Karpas-422 (cell line): ENCODE data around the gene TMEM138. TPM values are rescaled to one million over a fixed set of nuclear protein-coding genes. Genes with fewer than 3 reads are reported as not detected.
"Not testable (repeated sequence)": the region's sequence is repeated elsewhere in the genome, so short reads cannot be mapped to it uniquely, and the experiment has no call there.

Experiments
- DNase-seq: peaks from one replicate; pipeline ENCODE4 v3.0.0-alpha.2; 2015
- H2AFZ ChIP-seq: fragments of 200-600 bp; sonication (generic); 2 replicates; pipeline ENCODE4 v1.6.1; 2014; ENCODE audit warnings: antibody characterized with exemption, low read length, mixed read lengths
- H3K27ac ChIP-seq: fragments of 200-600 bp; sonication (generic); 2 replicates; pipeline ENCODE4 v1.5.1; 2014; ENCODE audit warnings: mild to moderate bottlenecking, low read length, moderate library complexity
- H3K27me3 ChIP-seq: fragments of 200-600 bp; sonication (generic); 2 replicates; pipeline ENCODE4 v1.6.1; 2014; ENCODE audit warnings: low read length, mixed read lengths
- H3K36me3 ChIP-seq: fragments of 200-600 bp; sonication (generic); 2 replicates; pipeline ENCODE4 v1.6.1; 2014; ENCODE audit warnings: low read length, mixed read lengths; ENCODE audit not compliant: insufficient read depth
- H3K4me1 ChIP-seq: fragments of 200-600 bp; sonication (generic); 2 replicates; pipeline ENCODE4 v1.6.1; 2014; ENCODE audit warnings: mild to moderate bottlenecking, low read length, mixed read lengths
- H3K4me2 ChIP-seq: fragments of 200-600 bp; sonication (generic); 2 replicates; pipeline ENCODE4 v1.6.1; 2014; ENCODE audit warnings: low read length, low read depth, mild to moderate bottlenecking; ENCODE audit not compliant: poor library complexity, severe bottlenecking
- H3K4me3 ChIP-seq: fragments of 200-600 bp; sonication (generic); 2 replicates; pipeline ENCODE4 v1.5.1; 2014; ENCODE audit warnings: mild to moderate bottlenecking, antibody characterized with exemption, low read length, mixed read lengths
- H3K79me2 ChIP-seq: fragments of 200-600 bp; sonication (generic); 2 replicates; pipeline ENCODE4 v1.6.1; 2014; ENCODE audit warnings: mild to moderate bottlenecking, low read length, mixed read lengths
- H3K9ac ChIP-seq: fragments of 200-600 bp; sonication (generic); 2 replicates; pipeline ENCODE4 v1.6.0; 2014; ENCODE audit warnings: low read length
- H3K9me2 ChIP-seq: fragments of 200-600 bp; sonication (generic), shearing (Covaris generic); replicated peaks from 2 replicates; pipeline ENCODE4 v1.6.0; 2014; ENCODE audit warnings: mild to moderate bottlenecking, low read length, moderate library complexity; ENCODE audit not compliant: insufficient read depth
- H3K9me3 ChIP-seq: fragments of 300-700, 200-600 bp; sonication (generic); 2 replicates; pipeline ENCODE4 v1.6.1; 2014; ENCODE audit warnings: low read length, mixed read lengths
- H4K20me1 ChIP-seq: fragments of 200-600 bp; sonication (generic); 2 replicates; pipeline ENCODE4 v1.6.1; 2014; ENCODE audit warnings: mild to moderate bottlenecking, antibody characterized with exemption, low read length, low read depth; ENCODE audit not compliant: insufficient read depth
- total RNA-seq: library from RNA; depleted of rRNA; stranded (reverse); fragments of >200 nt; shearing (Covaris generic); gene quantifications from 2 replicates; pipeline ENCODE4 v1.2.3, GENCODE V29; 2014; ENCODE audit warnings: low replicate concordance

Gene TMEM138
- total RNA-seq, 1 experiment from 2014 or later: 70.3 TPM

DNA sequence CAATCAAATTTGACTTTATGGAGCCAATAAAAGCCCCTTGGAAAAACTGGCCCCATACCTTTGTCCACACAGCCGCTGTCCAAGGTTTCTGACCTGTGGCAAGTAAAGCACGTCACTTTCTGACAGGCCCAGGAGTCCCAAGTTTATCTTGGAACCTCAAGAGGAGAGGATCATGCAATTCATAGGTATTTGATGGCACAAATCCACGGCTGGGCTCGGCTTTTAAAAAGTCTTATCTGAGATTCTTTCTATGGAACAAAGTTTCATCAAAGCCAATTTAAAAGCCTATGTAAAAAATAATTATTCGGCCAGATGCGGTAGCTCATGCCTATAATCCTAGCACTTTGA is 13.6 kb downstream of the TMEM138 start:
- Histone ChIP-seq H3K27ac (no peak overlapping the region), H4K20me1 (no peaks in the 10 kb centered on the region), H3K4me1 (no peaks in the 10 kb centered on the region), H3K4me2 (no peak overlapping the region), H2AFZ (no peak overlapping the region), H3K79me2 (no peaks in the 10 kb centered on the region), H3K9me2 (no peaks in the 10 kb centered on the region), H3K36me3 (peaks cover 4% of the 10 kb centered on the region), H3K9me3 (no peaks in the 10 kb centered on the region), H3K27me3 (no peaks in the 10 kb centered on the region), H3K4me3 (no peak overlapping the region), H3K9ac (no peak overlapping the region)
- DNase-seq: no peak

DNA sequence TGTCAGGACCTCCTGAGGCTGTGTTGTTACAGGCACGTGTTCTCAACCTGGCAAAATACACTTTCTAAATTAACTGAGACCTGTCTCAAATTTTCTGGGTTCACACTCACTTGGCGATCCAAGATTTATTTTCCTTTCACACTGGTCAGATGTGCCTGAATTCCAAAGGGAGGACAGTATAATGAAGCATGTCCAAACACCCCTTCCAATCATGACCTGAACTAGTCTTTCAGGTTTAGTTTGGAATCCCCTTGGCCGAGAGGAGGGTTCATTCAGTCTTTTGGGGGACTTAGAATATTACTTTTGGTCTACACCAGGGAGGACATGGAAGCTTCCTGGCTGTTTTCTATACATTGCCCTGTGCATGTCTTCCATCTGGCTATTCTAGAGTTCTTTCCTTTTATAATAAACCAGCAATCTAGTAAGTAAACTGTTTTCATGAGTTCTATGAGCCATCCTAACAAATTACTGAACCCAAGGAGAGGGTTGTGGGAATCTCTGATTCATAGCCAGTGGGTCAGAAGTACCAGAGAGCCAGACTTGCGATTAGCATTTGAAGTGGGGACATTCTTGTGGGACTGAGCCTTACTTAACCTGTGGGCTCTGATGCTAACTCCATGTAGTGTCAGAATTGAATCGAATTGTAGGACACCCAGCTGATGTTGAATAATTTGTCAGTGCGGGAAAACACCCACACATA is 15.4 kb downstream of the TMEM138 start:
- Histone ChIP-seq H3K4me2 (no peak overlapping the region), H3K79me2 (no peaks in the 10 kb centered on the region), H3K4me3 (no peak overlapping the region), H3K9ac (no peak overlapping the region), H3K9me3 (no peaks in the 10 kb centered on the region), H2AFZ (no peak overlapping the region), H3K27me3 (no peaks in the 10 kb centered on the region), H3K9me2 (no peaks in the 10 kb centered on the region), H3K36me3 (peaks cover 4% of the 10 kb centered on the region; the same call in 1 of the 2 replicates), H4K20me1 (no peaks in the 10 kb centered on the region), H3K27ac (no peak overlapping the region), H3K4me1 (no peaks in the 10 kb centered on the region)
- no peak for DNase-seq

DNA sequence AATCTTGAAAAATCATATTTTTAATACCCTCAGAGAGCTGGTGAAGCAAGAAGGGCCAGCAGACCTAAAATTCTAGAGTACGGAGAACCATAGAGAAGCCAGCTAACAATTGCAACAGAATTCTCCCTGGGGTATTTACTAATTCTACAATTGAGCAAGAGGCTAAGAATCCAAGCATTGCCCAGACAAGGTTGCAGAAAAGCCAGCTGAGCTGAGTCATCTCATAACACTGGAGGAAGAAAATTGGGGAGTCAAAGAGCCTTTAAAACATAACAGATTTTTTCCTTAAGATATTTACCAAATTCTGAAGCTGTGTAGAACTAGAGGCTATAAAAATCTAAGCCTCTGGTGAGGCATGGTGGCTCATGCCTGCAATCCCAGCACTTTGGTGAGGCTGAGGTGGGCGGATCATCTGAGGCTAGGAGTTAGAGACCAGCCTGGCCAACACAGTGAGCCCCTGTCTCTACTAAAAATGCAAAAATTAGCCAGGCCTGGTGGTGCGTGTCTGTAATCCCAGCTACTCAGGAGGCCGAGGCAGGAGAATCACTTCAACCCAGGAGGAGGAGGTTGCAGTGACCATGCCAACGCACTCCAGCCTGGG is 16.6 kb downstream of the TMEM138 start:
- Histone ChIP-seq H3K27me3 (no peaks in the 10 kb centered on the region), H3K79me2 (no peaks in the 10 kb centered on the region), H3K4me3 (no peak overlapping the region), H3K36me3 (no peaks in the 10 kb centered on the region; the same call in 1 of the 2 replicates), H3K27ac (no peak overlapping the region), H3K4me1 (no peaks in the 10 kb centered on the region), H3K9me3 (no peaks in the 10 kb centered on the region), H3K9ac (no peak overlapping the region), H2AFZ (no peak overlapping the region), H3K9me2 (no peaks in the 10 kb centered on the region), H4K20me1 (no peaks in the 10 kb centered on the region), H3K4me2 (no peak overlapping the region)
- DNase-seq: no peak

DNA sequence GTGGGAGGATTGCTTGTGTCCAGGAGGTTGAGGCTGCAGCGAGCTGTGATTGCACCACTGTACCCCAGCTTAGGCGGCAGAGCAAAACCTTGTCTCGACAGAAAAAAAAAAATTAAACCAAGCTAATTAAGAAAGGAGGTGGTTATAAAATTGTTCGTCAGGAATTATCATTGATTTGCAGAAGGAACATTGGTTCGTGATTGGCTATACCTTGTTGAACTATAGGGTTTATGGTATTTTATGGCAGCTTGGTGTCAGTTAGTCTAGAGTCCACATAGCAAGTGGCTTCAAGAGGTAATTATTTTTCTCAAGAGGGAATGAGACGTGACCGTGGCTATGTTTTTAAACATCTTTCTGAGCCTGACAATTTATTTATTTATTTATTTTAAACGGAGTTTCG is 18.7 kb downstream of the TMEM138 start:
- DNase-seq: peak; percentile 29
- no peaks in the 10 kb centered on the region for H3K9me3 ChIP-seq
- H3K27ac ChIP-seq: no peak overlapping the region
- H3K9me2 ChIP-seq: no peaks in the 10 kb centered on the region
- no peak overlapping the region for H3K9ac ChIP-seq
- no peak overlapping the region for H2AFZ ChIP-seq
- H3K4me2 ChIP-seq: no peak overlapping the region
- H3K4me3 ChIP-seq: no peak overlapping the region
- no peaks in the 10 kb centered on the region for H3K27me3 ChIP-seq
- H3K4me1 ChIP-seq: peaks cover 3% of the 10 kb centered on the region; the same call in 1 of the 2 replicates
- no peaks in the 10 kb centered on the region for H3K36me3 ChIP-seq
- H3K79me2 ChIP-seq: no peaks in the 10 kb centered on the region
- no peaks in the 10 kb centered on the region for H4K20me1 ChIP-seq

DNA sequence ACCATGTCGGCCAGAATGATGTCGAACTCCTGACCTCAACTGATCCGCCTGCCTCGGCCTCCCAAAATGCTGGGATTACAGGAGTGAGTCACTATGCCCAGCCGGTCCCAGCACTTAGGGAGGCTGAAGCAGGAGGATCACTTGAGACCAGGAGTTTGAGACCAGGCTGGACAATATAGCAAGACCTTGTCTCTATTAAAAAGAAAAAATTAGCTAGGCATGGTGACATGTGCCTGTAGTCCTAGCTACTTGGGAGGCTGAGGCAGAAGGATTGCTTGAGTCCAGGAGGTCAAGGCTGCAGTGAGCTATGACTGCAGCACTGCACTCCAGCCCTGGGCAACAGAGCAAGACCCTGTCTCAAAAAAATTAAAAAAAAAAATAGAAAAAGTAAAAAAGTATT is 21.7 kb downstream of the TMEM138 start:
- H3K9me3 ChIP-seq, H3K79me2 ChIP-seq, H3K4me3 ChIP-seq, H3K9me2 ChIP-seq, H3K9ac ChIP-seq, H4K20me1 ChIP-seq, H2AFZ ChIP-seq, H3K27me3 ChIP-seq, H3K4me1 ChIP-seq, H3K4me2 ChIP-seq, H3K27ac ChIP-seq, H3K36me3 ChIP-seq, DNase-seq: not testable (repeated sequence)

DNA sequence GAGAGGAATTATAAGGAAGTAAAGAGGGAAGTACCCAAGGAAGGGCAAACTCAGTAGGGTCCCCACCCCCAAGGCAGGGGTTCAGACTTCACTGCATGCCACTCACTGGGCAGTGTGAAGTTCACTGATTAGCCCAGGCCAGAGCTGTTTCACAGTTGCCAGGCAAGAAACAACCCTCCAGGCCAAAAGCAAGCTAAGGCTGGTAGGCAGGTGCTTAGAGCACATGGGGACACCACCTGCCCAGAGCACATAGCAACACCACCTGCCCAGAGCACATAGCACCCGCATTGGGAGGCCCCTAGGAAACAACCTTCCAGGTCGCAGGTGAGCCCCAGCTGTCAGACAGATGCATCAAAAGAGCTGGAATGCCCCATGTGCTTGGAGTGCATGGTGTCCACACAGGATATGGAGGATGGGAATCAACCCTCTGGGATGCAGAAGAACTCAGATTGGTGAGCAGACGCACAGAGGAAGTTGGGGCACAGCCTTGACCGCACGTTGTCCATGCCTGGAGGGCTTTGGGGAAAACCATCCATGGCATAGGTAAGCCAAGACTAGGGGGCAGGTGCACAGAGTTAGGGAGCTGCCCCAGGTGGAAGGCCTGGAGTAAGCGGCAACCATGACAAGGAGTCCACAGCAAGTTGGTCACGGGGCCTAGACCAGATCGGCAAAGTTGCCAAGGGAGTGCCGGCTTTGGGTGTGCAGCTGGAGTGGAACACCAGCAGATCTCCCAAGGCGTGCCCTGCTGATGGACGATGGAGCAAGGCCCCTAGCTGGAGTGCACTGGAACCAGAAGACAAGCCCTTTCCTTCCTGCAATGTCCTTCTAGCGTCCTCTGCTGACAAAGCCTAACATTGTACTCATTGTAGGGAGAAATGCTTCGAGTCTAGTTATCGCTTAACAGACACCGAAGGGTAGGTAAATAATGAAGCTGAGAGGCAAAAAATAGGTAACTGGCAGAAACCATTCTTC is 22.4 kb downstream of the TMEM138 start:
- Histone ChIP-seq H3K27ac (no peak overlapping the region), H3K9ac (no peak overlapping the region), H3K4me2 (no peak overlapping the region), H3K27me3 (no peaks in the 10 kb centered on the region), H3K79me2 (no peaks in the 10 kb centered on the region), H3K4me3 (no peak overlapping the region), H2AFZ (no peak overlapping the region), H4K20me1 (no peaks in the 10 kb centered on the region), H3K4me1 (peaks cover 3% of the 10 kb centered on the region; the same call in 1 of the 2 replicates), H3K36me3 (no peaks in the 10 kb centered on the region), H3K9me3 (no peaks in the 10 kb centered on the region), H3K9me2 (no peaks in the 10 kb centered on the region)
- peak; percentile 57 for DNase-seq

DNA sequence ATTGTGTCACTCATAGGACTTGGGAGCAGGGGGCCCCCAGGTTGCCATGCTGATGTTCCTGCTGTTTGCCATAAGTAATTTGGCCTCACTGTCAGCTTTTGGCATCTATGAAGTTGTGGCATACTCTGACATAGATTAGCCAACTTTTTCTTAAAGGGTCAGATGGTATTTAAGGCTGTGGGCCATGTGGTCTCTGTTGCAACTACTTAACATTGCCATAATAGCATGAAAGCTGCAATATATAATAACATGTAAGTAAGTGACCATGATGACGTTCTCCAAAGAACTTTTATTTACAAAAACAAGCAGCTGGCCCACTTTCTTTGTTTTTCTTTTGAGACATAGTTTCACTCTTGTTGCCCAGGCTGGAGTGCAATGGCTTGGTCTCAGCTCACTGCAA is 28.0 kb downstream of the TMEM138 start:
- Histone ChIP-seq H3K79me2 (peaks cover 26% of the 10 kb centered on the region), H2AFZ (no peak overlapping the region), H3K9me3 (no peaks in the 10 kb centered on the region), H3K4me3 (no peak overlapping the region), H3K27me3 (no peaks in the 10 kb centered on the region), H3K36me3 (peaks cover 7% of the 10 kb centered on the region; the same call in 1 of the 2 replicates), H3K9ac (no peak overlapping the region), H3K9me2 (no peaks in the 10 kb centered on the region), H3K4me2 (no peak overlapping the region), H4K20me1 (no peaks in the 10 kb centered on the region), H3K27ac (no peak overlapping the region), H3K4me1 (peaks cover 23% of the 10 kb centered on the region)
- DNase-seq: no peak
